Activated naive CD8-positive, alpha-beta T cell treated with anti-CD3 and anti-CD28 coated beads for 36 hours (primary cell): Measurements from ENCODE around the gene IL3. TPM values are rescaled to one million over a fixed set of nuclear protein-coding genes. Genes with fewer than 3 reads are reported as not detected.

Experiments used
- DNase-seq: peaks from one replicate; pipeline ENCODE4 v3.0.0; 2021
- H3K27ac Mint-ChIP-seq: one replicate; pipeline ENCODE4 v1.8.0; 2022; ENCODE audit warnings: mild to moderate bottlenecking, moderate library complexity, mixed read lengths
- H3K27me3 Mint-ChIP-seq: one replicate; pipeline ENCODE4 v1.8.0; 2022; ENCODE audit warnings: mild to moderate bottlenecking, mixed read lengths
- H3K36me3 Mint-ChIP-seq: one replicate; pipeline ENCODE4 v1.8.0; 2021; ENCODE audit warnings: mild to moderate bottlenecking, mixed read lengths
- H3K4me1 Mint-ChIP-seq: one replicate; pipeline ENCODE4 v1.8.0; 2021; ENCODE audit warnings: mixed read lengths
- H3K4me3 Mint-ChIP-seq: one replicate; pipeline ENCODE4 v1.8.0; 2022; ENCODE audit warnings: mild to moderate bottlenecking, moderate library complexity, mixed read lengths
- H3K9me3 Mint-ChIP-seq: one replicate; pipeline ENCODE4 v1.8.0; 2022; ENCODE audit warnings: mixed read lengths
- total RNA-seq, 2 experiments: library from RNA; stranded (reverse); gene quantifications; one replicate each; pipeline ENCODE4 v1.2.3, GENCODE V29; 2021

Gene IL3
- total RNA-seq, 2 experiments from 2014 or later, result 0.20 to 0.49 TPM

DNA sequence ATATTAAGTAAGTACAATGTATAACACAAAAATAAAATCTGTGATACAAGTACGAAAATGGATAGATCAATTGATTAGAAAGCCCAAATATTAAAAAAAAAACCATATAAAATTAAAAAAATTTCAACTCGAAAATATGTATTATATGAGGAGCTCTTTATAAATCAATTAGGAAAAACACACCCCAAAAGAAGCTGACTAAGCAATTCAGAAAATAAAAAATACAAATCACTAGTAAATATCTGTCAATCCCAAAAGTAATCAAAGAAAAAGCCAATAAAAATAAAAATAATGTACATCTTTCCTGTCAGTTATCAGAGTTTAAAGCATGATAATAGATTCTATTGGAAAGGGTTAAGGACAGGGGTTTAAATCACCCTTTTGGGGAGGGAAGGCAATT lies 38.8 kb upstream of the IL3 start:
- H3K4me3 Mint-ChIP-seq, result no peak overlapping the region
- H3K9me3 Mint-ChIP-seq, result no peaks in the 10 kb centered on the region
- H3K36me3 Mint-ChIP-seq, result no peaks in the 10 kb centered on the region
- no peak overlapping the region for H3K27ac Mint-ChIP-seq
- peaks cover 49% of the 10 kb centered on the region for H3K4me1 Mint-ChIP-seq
- DNase-seq, result no peak
- H3K27me3 Mint-ChIP-seq, result peaks cover 18% of the 10 kb centered on the region

DNA sequence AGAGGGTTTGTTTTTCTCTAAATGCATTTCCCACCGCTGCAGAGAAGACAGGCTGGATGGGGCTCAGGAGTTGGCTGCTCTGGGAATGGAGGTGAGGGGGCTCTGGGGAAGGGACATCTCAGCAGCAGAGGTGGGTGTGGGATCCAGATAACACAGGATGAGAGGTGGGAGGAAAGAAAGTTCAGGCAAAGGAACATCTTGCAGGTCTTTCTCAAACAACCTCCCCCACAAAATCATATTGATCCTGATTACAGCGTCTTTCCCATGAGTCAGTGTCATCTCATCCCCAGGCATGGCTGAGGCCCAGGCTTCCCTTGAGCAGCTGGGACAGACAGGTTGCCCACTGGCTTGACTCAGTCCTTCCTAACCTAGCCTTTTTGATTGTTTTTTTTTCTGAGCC lies 37.7 kb upstream of the IL3 start:
- peak overlapping the region; percentile 2 for H3K4me3 Mint-ChIP-seq
- peaks cover 45% of the 10 kb centered on the region for H3K4me1 Mint-ChIP-seq
- no peaks in the 10 kb centered on the region for H3K36me3 Mint-ChIP-seq
- H3K27me3 Mint-ChIP-seq, result peaks cover 8% of the 10 kb centered on the region
- no peaks in the 10 kb centered on the region for H3K9me3 Mint-ChIP-seq
- peak overlapping the region; percentile 30 for H3K27ac Mint-ChIP-seq
- peak; percentile 50 for DNase-seq

DNA sequence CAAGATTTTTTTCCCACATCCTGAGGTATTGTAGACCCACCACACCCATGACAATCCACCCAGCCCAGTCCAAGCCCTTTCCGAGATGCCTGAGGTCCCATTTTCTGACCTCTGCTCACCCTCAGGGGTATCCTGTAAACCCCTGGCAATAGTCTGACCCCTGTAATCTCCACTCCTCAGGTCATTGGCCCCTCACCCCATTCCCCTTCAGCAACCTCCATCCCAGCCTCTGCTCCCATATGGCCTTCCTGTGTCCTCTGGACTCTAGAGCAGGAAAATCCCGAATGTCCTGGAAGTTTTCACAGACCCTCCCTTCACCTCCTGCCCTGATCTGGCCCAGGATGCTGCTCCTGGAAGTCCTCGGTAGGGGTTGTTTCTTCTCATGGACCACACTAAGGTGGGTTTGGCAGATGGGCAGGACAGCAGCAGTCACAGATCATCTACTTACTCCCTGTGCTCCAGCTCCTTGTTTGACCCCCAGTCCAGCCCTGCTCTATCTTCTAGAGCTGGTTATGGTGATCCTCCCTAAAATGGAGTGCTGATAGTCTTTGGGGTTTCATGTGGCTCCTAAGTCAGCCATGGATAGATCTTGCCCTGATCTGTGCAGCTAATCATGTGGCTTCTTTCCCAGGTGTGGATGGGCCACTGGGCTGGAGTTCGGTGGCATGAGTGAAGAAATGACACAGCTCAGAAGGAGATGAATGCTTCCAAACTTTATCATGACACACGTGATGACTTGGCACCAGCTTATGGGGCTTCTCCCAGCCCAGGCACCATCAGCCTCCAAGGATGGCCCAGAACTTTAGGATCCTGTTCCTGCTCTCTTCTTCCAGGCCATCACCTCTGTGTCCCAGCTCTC lies 37.0 kb upstream of the IL3 start:
- Mint-ChIP-seq H3K4me1 (peaks cover 40% of the 10 kb centered on the region), H3K9me3 (no peaks in the 10 kb centered on the region), H3K27me3 (peaks cover 11% of the 10 kb centered on the region), H3K4me3 (peak overlapping the region; percentile 2), H3K36me3 (no peaks in the 10 kb centered on the region), H3K27ac (peak overlapping the region; percentile 21)
- DNase-seq, result no peak

DNA sequence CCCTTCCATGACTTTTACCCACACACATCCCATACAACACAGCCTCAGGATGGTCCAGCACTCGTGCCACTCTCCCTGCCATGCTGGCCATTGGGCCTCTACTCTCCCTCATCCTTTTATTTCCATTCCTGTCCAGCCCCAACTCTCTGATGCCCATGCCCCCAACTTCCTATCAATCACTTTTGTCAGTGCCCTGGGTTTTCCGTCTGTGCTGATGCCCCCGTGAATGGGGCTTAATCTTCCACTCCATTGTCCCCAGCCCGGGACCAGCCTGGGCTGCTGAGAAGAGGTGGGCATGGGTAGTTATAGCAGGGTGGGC lies 36.4 kb upstream of the IL3 start:
- peaks cover 36% of the 10 kb centered on the region for H3K4me1 Mint-ChIP-seq
- no peak overlapping the region for H3K4me3 Mint-ChIP-seq

DNA sequence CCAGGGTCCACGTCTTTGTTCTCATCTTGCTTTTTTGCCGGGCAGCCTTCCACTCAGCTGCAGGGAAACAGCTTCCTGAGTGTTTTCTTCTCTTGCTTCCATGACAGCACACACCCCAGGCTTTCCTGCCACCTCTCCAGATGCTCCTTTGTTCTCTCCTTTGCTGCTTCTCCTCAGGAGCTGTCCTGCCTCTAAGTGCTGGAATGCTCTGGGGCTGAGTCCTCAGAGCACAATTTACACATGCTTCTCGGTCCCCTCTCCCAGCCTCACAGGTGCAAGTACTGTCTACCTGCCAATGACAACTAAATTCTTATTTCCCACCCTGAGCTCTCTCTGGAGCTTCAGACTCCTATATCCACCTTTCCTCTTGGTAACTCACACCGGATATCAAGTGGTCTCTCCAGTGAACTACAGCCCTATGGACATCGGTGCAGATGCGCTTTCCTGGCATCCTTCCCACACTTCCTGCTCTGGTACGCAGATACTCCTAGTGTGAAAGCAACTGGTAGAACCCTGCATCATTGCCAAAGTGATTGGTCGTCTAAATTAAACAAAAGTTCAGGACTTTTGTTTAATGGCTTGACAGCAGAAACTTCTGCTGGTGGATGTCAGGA lies 35.6 kb upstream of the IL3 start:
- Mint-ChIP-seq H3K4me1 (peaks cover 30% of the 10 kb centered on the region), H3K27ac (no peak overlapping the region), H3K36me3 (peaks cover 2% of the 10 kb centered on the region), H3K4me3 (no peak overlapping the region), H3K27me3 (peaks cover 15% of the 10 kb centered on the region), H3K9me3 (peaks cover 1% of the 10 kb centered on the region)
- DNase-seq, result no peak

More for the DNA sequence above, 36.4 kb upstream of the IL3 start:
- no peak for DNase-seq
- peaks cover 11% of the 10 kb centered on the region for H3K27me3 Mint-ChIP-seq
- no peak overlapping the region for H3K27ac Mint-ChIP-seq
- H3K36me3 Mint-ChIP-seq, result no peaks in the 10 kb centered on the region
- H3K9me3 Mint-ChIP-seq, result no peaks in the 10 kb centered on the region

GRCh38 chr5:132025403-132025971 lies 35.0 kb upstream of the IL3 start:
- Mint-ChIP-seq H3K4me3 (no peak overlapping the region), H3K36me3 (peaks cover 2% of the 10 kb centered on the region), H3K9me3 (peaks cover 1% of the 10 kb centered on the region), H3K4me1 (peaks cover 26% of the 10 kb centered on the region), H3K27ac (no peak overlapping the region), H3K27me3 (peaks cover 21% of the 10 kb centered on the region)
- no peak for DNase-seq

GRCh38 chr5:132026516-132027008 lies 33.9 kb upstream of the IL3 start:
- Mint-ChIP-seq H3K4me3 (no peak overlapping the region), H3K36me3 (peaks cover 2% of the 10 kb centered on the region), H3K27me3 (peaks cover 18% of the 10 kb centered on the region), H3K4me1 (peaks cover 18% of the 10 kb centered on the region), H3K27ac (peak overlapping the region; percentile 73), H3K9me3 (peaks cover 1% of the 10 kb centered on the region)
- DNase-seq, result peak; percentile 54

DNA sequence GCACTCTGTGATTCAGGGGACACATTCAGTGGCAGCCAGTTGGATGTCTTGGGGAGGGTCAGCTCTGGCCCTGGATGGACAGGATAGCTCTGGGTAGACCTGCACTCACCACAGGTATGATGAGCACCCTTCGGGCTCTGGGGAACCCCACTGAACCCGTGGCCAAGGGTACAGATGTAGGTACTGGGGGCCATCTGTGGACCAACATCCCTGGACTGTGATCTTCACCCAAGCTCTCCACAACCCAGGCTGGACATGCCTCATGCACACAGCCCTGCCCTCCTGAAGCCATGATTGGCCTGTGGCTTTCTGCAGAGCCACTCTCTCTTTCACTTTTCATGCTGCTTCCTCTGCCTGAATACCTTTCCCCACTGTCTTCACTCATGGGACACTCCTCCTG lies 33.4 kb upstream of the IL3 start:
- Mint-ChIP-seq H3K36me3 (peaks cover 2% of the 10 kb centered on the region), H3K27me3 (peaks cover 18% of the 10 kb centered on the region), H3K9me3 (peaks cover 3% of the 10 kb centered on the region), H3K4me1 (peaks cover 18% of the 10 kb centered on the region), H3K27ac (peak overlapping the region; percentile 62), H3K4me3 (no peak overlapping the region)
- no peak for DNase-seq

DNA sequence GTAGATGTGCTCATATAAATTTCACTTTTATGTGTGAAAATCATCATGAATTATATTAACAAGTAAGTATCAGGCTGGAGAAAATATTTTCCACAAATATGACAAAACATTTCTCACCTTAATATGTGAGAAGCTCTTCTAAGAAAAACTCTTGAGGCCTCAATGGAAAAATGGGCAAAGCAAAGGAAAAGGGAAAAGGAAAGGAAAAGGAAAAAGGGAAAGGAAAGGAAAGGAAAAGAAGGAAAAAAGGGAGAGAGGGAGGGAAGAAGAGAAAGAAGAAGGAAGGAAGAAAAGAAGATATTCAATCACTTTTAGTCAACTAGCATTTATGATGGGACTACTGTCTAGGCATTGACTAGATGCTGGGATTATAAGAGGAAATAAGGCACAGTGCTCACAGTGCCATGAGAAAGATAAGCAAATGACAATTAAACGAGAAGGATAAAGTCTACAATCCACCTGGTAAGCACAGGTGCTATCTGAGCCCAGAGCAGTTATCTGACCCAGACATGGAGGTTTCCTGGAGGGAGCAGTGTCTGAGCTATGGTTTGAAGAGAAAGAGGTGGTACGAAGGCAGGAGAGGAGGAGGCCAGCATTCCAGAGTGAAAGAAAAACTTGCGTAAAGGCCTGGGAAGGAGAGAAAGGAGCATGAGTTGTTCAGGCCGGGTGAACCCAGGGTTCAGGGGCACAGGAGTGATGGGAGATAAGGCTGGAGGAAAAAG lies 30.7 kb upstream of the IL3 start:
- peaks cover 14% of the 10 kb centered on the region for H3K9me3 Mint-ChIP-seq
- no peak for DNase-seq
- peaks cover 5% of the 10 kb centered on the region for H3K4me1 Mint-ChIP-seq
- no peak overlapping the region for H3K4me3 Mint-ChIP-seq
- no peak overlapping the region for H3K27ac Mint-ChIP-seq
- peaks cover 18% of the 10 kb centered on the region for H3K27me3 Mint-ChIP-seq
- H3K36me3 Mint-ChIP-seq, result peaks cover 5% of the 10 kb centered on the region

- Mint-ChIP-seq H3K4me1 (peaks cover 5% of the 10 kb centered on the region), H3K27me3 (peaks cover 18% of the 10 kb centered on the region), H3K27ac (no peak overlapping the region), H3K36me3 (peaks cover 5% of the 10 kb centered on the region), H3K4me3 (no peak overlapping the region), H3K9me3 (peaks cover 14% of the 10 kb centered on the region)
- DNase-seq, result no peak
Observed at GRCh38 chr5:132030610-132031009, 29.8 kb upstream of the IL3 start.

- peaks cover 14% of the 10 kb centered on the region for H3K9me3 Mint-ChIP-seq
- peaks cover 5% of the 10 kb centered on the region for H3K36me3 Mint-ChIP-seq
- H3K27me3 Mint-ChIP-seq, result peaks cover 18% of the 10 kb centered on the region
- H3K4me1 Mint-ChIP-seq, result peaks cover 5% of the 10 kb centered on the region
- DNase-seq, result no peak
- no peak overlapping the region for H3K27ac Mint-ChIP-seq
- H3K4me3 Mint-ChIP-seq, result no peak overlapping the region
Observed at GRCh38 chr5:132032196-132032595, 28.3 kb upstream of the IL3 start.

DNA sequence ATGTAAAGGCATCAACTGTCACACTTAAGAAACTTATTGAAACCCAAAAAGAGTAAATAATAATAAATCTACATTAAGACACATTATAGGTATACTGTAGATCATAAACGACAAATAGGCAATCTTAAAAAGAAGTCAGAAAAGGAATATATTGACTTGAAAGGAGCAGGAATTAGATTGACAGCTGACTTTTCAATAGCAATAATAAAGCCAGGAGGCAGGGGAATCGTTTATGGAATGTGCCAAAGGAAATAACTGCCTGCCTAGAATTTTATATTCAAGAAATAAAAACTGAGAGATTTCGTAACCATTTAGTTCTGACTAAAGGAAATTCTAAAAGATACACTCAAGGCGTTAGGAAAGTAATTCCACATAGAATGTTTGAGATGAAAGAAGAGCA lies 27.3 kb upstream of the IL3 start:
- peaks cover 15% of the 10 kb centered on the region for H3K27me3 Mint-ChIP-seq
- peaks cover 18% of the 10 kb centered on the region for H3K9me3 Mint-ChIP-seq

GRCh38 chr5:132037353-132037752 lies 23.1 kb upstream of the IL3 start:
- Mint-ChIP-seq H3K4me3 (no peak overlapping the region), H3K36me3 (peaks cover 11% of the 10 kb centered on the region), H3K27me3 (peaks cover 17% of the 10 kb centered on the region), H3K27ac (no peak overlapping the region), H3K9me3 (peaks cover 31% of the 10 kb centered on the region), H3K4me1 (peaks cover 11% of the 10 kb centered on the region)
- DNase-seq, result no peak

More for the DNA sequence above, 27.3 kb upstream of the IL3 start:
- DNase-seq, result no peak
- Mint-ChIP-seq H3K27ac (no peak overlapping the region), H3K4me3 (no peak overlapping the region), H3K4me1 (peaks cover 7% of the 10 kb centered on the region), H3K36me3 (peaks cover 5% of the 10 kb centered on the region)

GRCh38 chr5:132044207-132044606 lies 16.2 kb upstream of the IL3 start:
- Mint-ChIP-seq H3K36me3 (peaks cover 9% of the 10 kb centered on the region), H3K4me1 (peaks cover 4% of the 10 kb centered on the region), H3K9me3 (peaks cover 19% of the 10 kb centered on the region), H3K27ac (no peak overlapping the region), H3K27me3 (peaks cover 31% of the 10 kb centered on the region), H3K4me3 (no peak overlapping the region)
- DNase-seq, result no peak

- peaks cover 2% of the 10 kb centered on the region for H3K4me1 Mint-ChIP-seq
- peaks cover 19% of the 10 kb centered on the region for H3K27me3 Mint-ChIP-seq
Observed at GRCh38 chr5:132046880-132047299, 13.6 kb upstream of the IL3 start.

More at GRCh38 chr5:132046880-132047299, 13.6 kb upstream of the IL3 start:
- Mint-ChIP-seq H3K4me3 (no peak overlapping the region), H3K27ac (no peak overlapping the region), H3K36me3 (peaks cover 7% of the 10 kb centered on the region), H3K9me3 (peaks cover 8% of the 10 kb centered on the region)
- no peak for DNase-seq
